Amniotic stem cell (primary cell): ENCODE results near the gene SH2B3.

Experiments
- DNase-seq: peaks from one replicate; lab custom pipeline; 2025; lab: John Stamatoyannopoulos, UW

SH2B3 gene

DNA sequence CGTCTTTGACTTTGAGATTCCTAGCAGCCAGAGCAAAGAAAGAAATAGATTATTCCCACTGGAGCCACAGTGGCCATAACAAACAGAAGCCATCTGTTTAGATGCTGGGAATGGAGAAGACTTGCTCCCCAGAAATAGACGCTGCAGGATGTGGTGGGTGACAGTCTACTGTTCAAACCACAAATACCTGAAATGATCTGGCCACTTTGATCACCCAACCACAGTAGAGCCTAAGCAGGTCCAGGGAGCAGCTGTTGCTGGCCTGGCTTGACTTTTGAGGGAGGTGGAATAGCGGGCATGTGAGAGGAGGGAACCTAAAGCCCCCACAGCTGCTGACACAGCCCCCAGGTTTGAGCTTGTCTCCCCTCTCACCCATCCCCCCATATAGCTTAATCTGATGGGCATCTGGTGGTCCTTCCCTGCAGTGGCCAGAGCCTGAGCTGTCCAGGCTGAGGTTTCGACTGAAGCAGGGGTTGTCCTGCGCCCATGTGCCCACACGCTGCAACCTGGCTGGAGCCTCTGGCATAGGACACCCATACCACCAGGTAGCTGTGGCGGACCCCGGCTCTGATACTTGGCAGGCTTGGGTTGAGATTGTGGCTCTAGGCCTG is 38.7 kb downstream of the SH2B3 start:
- DNase-seq, result no peak

DNA sequence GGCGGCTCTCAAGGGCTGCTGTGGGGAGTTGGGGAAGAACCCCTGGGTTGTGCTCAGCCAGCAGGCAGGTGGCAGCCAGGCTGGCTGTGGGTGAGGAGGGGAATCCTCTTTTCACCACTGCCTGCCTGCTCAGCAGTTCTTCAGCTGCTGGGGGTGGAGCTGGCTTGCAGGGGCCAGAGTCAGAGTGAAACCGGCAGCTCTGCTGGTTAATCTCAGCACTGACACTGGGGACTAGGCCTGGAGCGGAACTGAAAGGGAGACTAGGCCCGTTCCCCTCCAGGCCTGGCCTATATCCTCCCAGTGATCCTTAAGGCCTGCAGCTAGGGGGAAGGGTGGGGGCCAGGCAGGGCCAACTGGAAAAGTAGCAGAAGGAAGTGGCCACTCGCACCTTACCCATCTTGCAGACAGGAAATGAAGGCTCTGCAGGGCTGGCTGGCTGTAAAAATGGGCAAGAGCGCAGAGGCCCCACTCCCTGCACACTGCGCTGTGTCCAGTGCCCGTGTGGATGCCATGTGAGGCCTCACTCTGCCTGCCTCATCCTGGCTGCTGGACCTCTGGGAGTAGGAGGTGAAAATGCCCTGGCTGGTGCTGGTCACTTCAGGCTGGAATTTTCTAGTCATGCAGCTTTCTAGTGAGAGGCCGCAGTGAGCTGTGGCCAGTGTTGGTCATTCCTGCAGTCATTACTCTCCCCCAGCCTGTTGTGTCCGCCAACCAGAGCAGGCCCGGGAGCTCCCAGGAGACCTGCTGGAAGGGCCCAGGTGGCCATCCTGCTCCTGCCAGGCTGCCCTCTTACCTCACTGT is 39.4 kb downstream of the SH2B3 start:
- DNase-seq, result no peak

DNA sequence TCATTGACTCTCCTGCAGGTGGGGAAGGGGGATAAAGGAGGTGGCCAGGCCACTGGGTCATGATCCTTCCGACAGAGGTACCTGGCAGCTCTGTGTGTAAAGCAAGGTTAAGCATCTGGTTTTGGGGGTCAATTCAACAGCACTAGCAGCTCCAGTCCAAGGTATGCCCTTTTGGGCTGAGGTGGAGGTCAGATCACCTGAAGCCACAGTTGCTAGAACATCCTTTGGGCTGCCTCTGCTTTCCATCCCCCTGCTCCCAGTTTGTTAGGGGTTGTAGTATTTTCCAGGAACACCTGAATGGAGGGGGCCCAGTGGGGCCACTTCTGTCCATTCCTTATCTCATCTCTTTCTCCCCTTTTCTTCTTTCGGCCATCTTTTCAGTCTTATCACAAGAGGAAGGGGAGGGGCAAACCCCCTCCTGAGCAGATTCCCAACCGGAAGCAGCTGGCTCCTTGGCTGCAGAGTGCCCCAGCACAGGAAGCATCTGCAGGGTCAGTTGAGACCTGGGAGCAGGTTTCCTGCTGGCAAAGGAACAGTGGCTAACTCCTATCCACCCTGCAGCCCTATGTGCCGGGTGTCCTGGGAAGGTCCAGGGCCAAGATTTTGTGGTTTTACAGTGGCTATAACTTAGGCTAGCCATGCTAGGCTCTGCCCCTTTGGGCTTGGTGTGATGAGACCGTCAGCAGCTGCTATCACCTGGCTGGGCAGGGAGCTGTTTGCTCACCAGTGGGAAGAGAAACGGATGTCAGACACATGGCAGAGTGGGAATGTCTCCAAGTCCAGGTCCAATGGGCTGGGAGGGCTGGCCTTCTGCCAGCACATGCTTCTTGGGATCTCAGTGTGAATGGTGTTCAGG is 40.2 kb downstream of the SH2B3 start:
- DNase-seq, result no peak

DNA sequence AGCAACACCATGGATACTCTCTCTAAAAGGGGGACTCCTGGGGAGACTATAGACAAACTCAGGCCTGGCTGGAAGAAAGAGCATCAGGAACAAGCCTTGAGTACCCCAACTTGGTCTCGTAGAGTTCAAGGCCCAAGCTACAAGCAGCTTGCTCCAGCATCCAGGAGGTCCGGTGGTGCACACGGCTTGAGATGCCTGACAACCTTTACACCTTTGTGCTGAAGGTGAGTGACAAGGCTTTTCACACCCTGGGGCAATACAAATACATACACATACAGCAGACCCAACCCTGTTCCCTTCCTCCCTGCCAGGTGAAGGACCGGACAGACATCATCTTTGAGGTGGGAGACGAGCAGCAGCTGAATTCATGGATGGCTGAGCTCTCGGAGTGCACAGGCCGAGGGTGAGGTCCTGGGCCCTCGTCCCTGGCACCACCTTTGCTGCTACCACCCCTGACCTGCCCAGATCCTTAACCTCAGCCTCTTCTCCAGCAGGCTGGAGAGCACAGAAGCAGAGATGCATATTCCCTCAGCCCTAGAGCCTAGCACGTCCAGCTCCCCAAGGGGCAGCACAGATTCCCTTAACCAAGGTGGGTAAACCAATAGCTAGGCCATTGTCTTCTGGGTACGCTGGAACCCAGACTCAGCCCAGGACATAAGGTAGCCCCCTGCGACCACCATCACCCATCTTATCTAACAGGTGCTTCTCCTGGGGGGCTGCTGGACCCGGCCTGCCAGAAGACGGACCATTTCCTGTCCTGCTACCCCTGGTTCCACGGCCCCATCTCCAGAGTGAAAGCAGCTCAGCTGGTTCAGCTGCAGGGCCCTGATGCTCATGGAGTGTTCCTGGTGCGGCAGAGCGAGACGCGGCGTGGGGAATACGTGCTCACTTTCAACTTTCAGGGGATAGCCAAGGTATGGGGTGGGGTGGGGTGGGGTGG is 41.2 kb downstream of the SH2B3 start:
- no peak for DNase-seq

DNA sequence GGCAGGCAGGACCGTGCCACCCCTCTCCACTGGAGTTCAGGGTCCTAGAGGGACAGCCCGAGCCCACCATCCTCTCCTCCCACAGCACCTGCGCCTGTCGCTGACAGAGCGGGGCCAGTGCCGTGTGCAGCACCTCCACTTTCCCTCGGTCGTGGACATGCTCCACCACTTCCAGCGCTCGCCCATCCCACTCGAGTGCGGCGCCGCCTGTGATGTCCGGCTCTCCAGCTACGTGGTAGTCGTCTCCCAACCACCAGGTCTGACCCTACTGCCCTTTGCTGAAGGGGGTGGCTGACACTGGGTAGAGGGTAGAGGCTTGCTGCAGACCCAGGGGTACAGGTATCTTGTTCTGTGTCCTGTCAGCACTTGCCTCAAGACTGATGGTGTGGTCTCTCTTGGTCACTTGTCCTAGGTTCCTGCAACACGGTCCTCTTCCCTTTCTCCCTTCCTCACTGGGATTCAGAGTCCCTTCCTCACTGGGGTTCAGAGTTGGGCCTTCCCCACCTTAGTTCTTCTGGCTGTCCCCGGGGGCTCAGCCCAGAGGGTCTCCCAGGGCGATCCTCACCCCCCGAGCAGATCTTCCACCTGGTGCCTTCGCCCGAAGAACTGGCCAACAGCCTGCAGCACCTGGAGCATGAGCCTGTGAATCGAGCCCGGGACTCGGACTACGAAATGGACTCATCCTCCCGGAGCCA is 42.0 kb downstream of the SH2B3 start:
- no peak for DNase-seq

DNA sequence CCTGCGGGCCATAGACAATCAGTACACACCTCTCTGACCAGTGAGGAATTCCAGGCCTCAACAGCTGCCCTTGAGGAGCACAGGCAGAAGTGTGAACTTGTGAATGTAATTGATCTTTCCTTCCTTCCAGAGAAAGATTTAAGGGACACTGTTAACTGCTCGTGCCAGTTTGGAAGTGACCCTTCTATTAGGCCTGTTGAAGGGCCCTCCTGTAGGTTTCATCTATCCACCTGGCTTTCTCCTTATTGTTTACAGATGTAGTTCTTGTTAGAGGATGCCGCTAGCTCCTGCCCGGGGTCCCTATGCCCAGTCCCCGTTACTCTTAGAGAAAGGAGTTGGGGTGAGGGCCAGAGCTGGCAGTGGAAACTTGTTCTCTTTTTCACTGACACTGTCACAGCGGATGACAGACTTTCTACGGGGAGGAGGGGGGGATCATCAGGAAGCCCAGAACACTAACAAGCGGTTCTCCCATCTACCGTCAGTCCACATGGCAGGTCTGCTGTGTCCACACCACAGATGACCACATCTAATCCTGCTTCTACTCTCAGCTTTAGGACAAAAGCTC is 42.6 kb downstream of the SH2B3 start:
- no peak for DNase-seq

DNA sequence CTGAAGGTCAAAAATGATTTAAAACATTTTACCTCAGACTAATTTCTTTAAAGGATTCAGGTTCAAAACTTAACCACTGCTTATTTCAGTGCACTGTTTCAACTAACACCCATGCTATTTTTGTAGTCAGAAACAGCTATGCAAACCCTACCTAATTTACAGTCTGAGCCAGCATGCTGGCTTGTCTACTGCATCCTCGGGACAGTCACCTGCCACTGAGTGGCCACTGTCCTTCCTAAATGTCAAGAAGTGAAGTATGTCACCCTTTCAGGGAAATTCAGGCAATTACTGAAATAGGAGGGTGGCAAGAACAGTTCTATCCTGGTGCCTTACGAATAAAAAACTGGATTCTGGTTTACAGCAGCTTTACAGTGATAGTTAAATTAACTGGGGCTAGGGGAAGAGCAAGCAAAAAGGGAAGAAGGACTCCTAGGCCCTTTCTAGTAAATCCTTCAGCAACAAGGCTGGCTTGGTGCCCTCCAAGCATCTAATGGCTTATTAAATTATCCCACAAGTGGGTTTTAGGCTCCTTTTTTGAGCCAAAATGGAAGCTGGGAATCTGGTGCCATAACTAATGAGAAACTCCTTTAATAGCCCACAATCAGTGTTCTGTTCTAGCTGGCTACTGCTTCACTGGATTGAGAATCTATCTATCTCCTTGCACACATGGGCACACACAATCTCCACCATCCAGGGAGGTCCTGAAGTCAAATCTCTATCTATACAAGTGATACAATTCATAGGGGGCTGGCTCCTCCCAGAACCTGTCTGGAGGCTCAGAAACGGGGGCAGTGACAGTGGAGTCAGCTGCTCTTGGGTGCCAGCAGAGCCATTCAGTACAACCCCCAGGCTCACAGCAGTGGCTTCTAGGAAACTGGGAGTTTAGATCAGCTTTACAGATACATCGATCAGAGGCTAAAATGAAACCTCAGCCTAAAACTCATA is 43.4 kb downstream of the SH2B3 start:
- DNase-seq, result no peak

DNA sequence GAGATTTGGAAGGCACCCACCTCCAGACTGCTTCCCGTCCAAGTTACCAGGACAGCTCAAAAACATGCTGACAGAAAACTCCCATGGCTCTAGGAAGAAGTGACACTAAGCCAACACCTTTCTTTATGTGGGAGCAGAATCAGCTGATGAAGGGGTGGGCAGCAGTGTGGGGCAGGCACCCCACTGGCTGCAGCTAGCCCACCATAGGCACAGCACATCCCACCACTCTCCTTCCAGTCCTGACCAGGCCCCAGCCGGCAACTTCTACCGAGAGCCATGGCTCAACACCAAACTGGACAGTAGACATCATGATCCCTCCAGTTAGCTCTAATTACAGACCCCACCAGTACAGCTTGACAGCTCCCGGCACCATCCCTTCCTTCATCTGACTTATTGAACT is 45.0 kb downstream of the SH2B3 start:
- DNase-seq, result no peak

DNA sequence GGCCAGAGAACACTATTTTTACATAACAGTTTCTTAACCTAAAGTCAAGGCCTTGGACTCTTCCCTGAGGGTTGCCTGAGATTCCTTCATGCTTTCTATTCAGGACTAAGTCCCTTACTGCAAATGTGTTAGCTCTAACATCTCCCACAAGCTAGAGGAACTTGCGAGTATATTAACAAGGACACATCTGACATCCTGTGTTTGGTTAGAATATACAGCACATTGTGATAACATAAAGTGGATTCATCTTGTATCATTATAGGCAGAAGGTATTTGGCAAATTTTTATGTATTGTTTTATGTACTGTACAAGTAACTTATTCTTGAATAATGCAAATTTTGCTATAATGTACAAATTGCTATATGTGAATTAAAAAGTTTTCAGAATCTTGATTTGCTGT is 45.5 kb downstream of the SH2B3 start:
- no peak for DNase-seq

DNA sequence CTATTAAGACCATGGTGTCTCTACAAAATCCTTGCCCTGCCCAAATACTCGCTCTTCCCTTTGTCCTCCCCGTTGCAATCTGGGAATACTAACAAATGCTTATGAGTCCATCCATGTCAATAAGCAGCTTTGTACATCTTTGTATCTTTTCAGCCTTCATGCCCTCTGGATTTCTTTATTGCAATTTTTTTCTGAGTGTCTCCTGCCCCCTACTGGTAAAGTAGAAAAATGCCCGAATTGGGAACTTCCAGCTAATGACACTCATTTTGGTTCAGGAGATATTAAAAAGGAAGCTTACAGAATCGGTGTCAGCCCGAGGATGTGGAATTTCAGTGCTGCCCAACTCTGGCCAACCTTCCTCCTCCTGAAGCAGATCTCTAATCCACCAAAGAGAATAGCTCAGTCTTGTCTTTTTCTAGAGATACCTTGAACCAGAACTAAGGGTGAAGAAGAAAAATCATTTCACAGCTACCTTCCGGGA is 46.0 kb downstream of the SH2B3 start:
- no peak for DNase-seq

DNA sequence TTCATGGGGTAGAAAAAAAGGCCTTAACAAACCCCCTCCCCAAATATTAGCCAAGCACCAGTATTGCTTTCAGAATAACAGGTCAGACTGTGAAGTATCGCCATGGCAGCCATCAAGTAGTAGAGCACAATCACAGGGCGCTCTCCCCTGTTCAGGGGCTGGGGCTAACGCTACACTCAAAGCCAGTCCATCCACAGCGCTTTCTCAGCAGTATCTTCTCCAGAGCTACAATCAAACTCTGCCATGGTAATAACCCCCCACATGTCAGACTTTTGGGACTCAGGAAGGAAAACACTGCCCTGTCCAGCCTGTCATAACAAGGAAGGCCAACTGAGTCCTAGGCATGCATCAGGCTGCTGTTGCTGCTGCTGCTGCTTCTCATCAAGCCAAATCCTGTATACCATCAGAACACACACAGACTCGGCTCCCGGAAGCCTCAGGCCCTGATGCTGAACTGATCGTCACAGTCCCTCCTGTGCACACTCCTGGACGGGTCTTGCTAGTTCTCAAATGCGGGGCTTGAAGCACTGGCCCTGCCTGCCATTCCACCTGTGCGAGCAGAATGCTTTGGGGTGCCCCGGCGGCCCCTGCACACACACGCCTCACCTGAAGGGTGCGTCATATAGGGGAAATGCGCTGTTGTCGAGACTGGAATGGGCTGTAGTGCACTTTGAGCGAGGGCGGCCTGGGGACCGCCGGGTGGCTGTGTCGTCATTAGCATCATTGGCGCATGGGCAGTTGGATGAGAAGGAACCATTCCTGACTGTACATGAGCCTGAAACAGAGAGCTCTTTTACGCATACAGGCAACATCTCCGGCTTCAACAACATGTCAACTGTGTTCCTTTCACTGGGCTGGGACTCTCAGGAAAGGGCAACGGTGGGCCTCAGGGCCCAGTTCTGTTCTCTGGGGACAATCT is 47.6 kb downstream of the SH2B3 start:
- DNase-seq, result no peak

DNA sequence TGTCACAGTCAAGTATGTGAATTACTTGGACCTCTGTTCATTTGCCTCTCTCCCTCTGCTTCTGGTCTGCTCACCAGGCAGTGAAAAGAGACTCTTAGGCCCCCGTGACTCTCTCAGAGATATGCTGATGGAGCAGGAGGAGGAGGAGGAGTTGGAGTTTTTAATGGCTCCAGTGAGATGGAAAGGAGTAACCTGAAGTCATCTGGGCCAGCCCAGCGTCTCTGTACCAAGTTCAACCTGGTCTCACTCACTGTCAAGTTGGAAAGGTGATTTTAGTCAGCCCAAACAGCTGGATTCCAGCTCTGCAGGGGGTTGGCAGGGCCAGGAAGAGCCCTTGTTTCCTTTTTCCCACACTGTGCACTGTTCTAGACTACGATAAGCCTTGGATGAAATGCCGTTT is 48.6 kb downstream of the SH2B3 start:
- DNase-seq, result no peak

DNA sequence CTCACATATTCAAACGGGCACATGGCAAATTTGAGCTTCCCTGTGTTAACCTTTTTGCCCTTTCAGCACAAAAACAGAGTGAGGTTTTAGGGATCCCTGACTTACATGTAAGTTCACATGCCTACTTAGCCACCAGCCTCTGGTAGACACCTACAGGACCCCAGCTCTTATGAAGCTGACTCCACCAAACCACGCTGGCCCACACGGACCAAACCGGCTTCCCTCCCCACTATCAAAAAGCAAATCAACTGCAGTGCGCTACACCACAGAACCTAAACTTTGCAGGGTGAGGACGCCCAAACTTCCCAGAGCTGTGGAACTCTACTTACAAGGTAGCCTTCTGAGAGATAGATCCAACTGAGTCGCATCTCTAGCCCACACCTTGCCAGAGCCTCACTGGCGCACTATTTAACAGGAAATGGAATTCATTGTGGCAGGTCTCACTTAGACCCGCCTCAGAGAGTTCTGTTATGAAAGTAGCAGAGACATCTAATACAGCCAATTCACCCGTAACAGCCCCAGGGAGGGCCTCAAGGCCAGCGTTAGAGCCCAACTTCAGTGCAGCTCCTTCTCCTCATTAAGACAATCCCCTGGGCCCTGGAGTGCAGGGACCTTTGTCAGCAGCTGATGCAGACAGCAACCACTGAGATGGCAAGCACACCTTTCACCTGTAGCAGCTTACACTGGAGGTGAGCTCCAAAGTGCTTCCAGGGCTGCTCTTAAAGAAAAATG is 49.2 kb downstream of the SH2B3 start:
- no peak for DNase-seq

DNA sequence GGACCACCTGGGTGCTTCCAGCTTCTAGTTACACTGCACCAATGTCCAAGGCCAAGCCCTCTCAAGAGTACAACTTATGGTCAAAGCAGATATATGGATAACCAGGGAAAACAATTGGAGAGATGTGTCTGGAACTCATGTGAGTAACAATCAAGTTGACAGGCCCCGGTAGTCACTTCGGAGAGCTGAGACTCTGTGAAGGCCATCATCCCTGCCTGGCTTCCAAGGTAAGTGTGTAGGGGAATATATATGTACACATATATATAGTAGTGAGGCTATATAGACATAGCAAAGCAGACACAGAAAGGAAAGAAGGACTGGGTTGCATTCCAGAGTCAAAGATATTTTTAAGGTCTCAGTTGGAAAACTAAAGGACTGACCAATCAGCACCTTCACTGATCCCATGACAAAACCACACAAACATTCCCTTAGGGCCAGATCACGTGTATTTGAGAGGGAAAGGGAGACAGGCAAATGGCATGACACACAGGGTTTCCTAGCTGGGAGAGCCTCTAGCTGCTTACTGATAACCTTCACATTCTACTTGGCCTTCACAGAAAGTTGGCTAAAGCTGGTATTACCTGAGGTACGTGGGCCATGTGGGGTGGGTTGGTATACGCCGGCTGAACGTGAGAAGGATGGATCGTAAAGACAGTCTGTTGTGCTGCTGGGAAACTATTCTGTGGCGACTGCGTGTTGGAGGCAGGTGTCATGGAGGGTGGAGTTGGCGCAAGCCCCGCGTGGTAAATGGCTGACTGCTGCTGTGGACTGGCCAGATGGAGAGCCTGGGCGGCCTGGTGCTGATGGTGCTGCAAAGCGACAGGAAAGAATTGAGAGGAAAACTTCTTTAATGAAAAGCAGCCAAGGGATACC is 50.0 kb downstream of the SH2B3 start:
- no peak for DNase-seq

DNA sequence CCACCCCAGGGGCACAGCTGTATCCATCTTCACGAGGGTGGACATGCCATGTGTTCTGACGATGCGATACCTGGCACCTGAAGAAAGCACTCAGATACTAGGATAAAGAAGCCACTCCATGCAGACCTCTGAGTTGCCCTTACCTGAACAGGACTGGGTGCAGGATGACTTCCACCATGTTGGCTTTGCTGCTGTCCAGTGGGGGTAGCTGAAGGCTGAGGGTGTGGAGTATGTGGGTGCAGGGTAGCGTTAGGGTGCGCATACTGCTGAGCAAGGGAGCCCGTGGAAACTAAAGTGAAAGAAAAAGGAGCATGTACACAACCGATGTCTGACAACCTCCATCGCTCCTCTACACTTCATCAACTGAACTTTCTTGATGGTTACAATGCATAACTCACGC is 51.3 kb downstream of the SH2B3 start:
- no peak for DNase-seq

DNA sequence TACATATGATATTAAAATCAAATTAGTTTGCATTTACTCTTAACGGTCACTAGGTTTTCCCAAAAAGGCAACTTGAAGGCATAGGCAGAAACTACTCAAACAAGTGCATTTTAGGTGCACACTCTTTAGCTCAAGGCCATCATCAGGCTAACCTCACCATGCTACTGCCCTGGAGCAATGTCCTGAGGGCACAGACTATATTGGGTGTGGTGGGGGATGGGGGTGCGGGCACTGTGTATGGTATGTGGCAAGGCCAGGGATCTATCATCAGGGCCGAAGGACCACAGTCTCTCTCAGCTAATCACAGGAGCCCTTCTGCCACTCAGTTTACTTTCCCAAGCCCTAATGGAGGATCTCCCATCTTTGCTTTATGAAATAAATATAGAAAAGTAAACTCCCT is 51.9 kb downstream of the SH2B3 start:
- DNase-seq, result no peak
